GM12892 (cell line): ENCODE results near the gene SLC35F1.

Experiments
- POLR2A ChIP-seq: IDR thresholded peaks from 2 replicates; pipeline ENCODE4 v1.6.1; 2011; ENCODE audit warnings: low read depth, low read length, control low read depth
- POLR2AphosphoS5 ChIP-seq: IDR thresholded peaks from 2 replicates; pipeline ENCODE4 v1.6.1; 2011; ENCODE audit warnings: low read depth, low read length, control low read depth

- TF ChIP-seq POLR2A (no peak), POLR2AphosphoS5 (no peak)
Observed at GRCh38 chr6:118218156-118218555, 311.1 kb downstream of the SLC35F1 start.
